Osteocyte (in vitro differentiated cells): ENCODE data around the gene PLA2G4D. TPM values are rescaled to one million over a fixed set of nuclear protein-coding genes. Genes with fewer than 3 reads are reported as not detected.

ENCODE experiments used
- DNase-seq: peaks from one replicate; pipeline ENCODE4 v3.0.0; 2021; ENCODE audit warnings: mixed read lengths; ENCODE audit not compliant: unreplicated experiment; ENCODE audit errors: extremely low spot score
- H3K27ac Mint-ChIP-seq: one replicate; pipeline ENCODE4 v1.8.0; 2021; ENCODE audit warnings: mild to moderate bottlenecking, mixed read lengths; ENCODE audit not compliant: unreplicated experiment
- H3K27me3 Mint-ChIP-seq: one replicate; pipeline ENCODE4 v1.8.0; 2021; ENCODE audit warnings: mixed read lengths; ENCODE audit not compliant: unreplicated experiment
- H3K36me3 Mint-ChIP-seq: one replicate; pipeline ENCODE4 v1.8.0; 2021; ENCODE audit warnings: mixed read lengths; ENCODE audit not compliant: unreplicated experiment
- H3K4me1 Mint-ChIP-seq: one replicate; pipeline ENCODE4 v1.8.0; 2021; ENCODE audit warnings: mixed read lengths; ENCODE audit not compliant: unreplicated experiment
- H3K4me3 Mint-ChIP-seq: one replicate; pipeline ENCODE4 v1.8.0; 2021; ENCODE audit warnings: mild to moderate bottlenecking, moderate library complexity, mixed read lengths; ENCODE audit not compliant: unreplicated experiment
- H3K9me3 Mint-ChIP-seq: one replicate; pipeline ENCODE4 v1.8.0; 2021; ENCODE audit warnings: mixed read lengths; ENCODE audit not compliant: unreplicated experiment
- CTCF ChIP-seq: fragments of 200-600 bp; sonication (generic); IDR thresholded peaks from 2 replicates; pipeline ENCODE4 v1.5.0; 2021; ENCODE audit warnings: antibody characterized with exemption, mild to moderate bottlenecking, moderate library complexity
- total RNA-seq: library from RNA; stranded (reverse); gene quantifications from 2 replicates; pipeline ENCODE4 v1.2.1, GENCODE V29; 2021

Gene PLA2G4D
- total RNA-seq, 1 donor from 2014 or later: not detected

- Mint-ChIP-seq H3K27me3 (peaks cover 56% of the 10 kb centered on the region), H3K4me1 (peaks cover 8% of the 10 kb centered on the region), H3K27ac (no peak overlapping the region), H3K4me3 (no peak overlapping the region), H3K36me3 (no peaks in the 10 kb centered on the region), H3K9me3 (no peaks in the 10 kb centered on the region)
- DNase-seq: peak; percentile 86
- TF ChIP-seq CTCF: peak; percentile 88
Measured at GRCh38 chr15:42059661-42060476, 34.5 kb downstream of the PLA2G4D start.

- no peak for DNase-seq
- no peak for TF ChIP-seq CTCF
Measured at GRCh38 chr15:42058791-42059190, 35.6 kb downstream of the PLA2G4D start.

GRCh38 chr15:42057799-42058646, 36.3 kb downstream of the PLA2G4D start:
- Mint-ChIP-seq H3K36me3 (no peaks in the 10 kb centered on the region), H3K27me3 (peaks cover 61% of the 10 kb centered on the region), H3K4me1 (peaks cover 19% of the 10 kb centered on the region), H3K4me3 (no peak overlapping the region), H3K9me3 (no peaks in the 10 kb centered on the region), H3K27ac (no peak overlapping the region)
- no peak for DNase-seq
- no peak for TF ChIP-seq CTCF

More at GRCh38 chr15:42058791-42059190, 35.6 kb downstream of the PLA2G4D start:
- H3K36me3 Mint-ChIP-seq: no peaks in the 10 kb centered on the region
- H3K27me3 Mint-ChIP-seq: peaks cover 62% of the 10 kb centered on the region
- H3K4me1 Mint-ChIP-seq: peaks cover 13% of the 10 kb centered on the region
- H3K9me3 Mint-ChIP-seq: no peaks in the 10 kb centered on the region
- no peak overlapping the region for H3K4me3 Mint-ChIP-seq
- H3K27ac Mint-ChIP-seq: no peak overlapping the region

- no peaks in the 10 kb centered on the region for H3K36me3 Mint-ChIP-seq
- TF ChIP-seq CTCF: peak; percentile 69
- H3K27me3 Mint-ChIP-seq: peaks cover 59% of the 10 kb centered on the region
- H3K4me3 Mint-ChIP-seq: peak overlapping the region; percentile 30
- peak; percentile 89 for DNase-seq
- no peaks in the 10 kb centered on the region for H3K9me3 Mint-ChIP-seq
- peaks cover 19% of the 10 kb centered on the region for H3K4me1 Mint-ChIP-seq
- H3K27ac Mint-ChIP-seq: no peak overlapping the region
Measured at GRCh38 chr15:42056934-42057798, 37.2 kb downstream of the PLA2G4D start.
